DOHH2 (cell line): Measurements from ENCODE around the gene UTP18.

Experiments
- EZH2phosphoT487 ChIP-seq: fragments of 200-600 bp; sonication (generic); IDR thresholded peaks from 2 replicates; pipeline ENCODE4 v1.6.1; 2017; ENCODE audit warnings: borderline replicate concordance, mild to moderate bottlenecking, antibody characterized with exemption, low read length, moderate library complexity, mixed read lengths
- TF ChIP-seq, protein P1 (sequence below): fragments of 200-600 bp; sonication (generic); IDR thresholded peaks from one replicate; pipeline ENCODE4 v1.5.1; 2014; ENCODE audit warnings: antibody characterized with exemption, mild to moderate bottlenecking, low read depth, low read length; ENCODE audit not compliant: poor library complexity, severe bottlenecking

- TF ChIP-seq, protein P1, sequence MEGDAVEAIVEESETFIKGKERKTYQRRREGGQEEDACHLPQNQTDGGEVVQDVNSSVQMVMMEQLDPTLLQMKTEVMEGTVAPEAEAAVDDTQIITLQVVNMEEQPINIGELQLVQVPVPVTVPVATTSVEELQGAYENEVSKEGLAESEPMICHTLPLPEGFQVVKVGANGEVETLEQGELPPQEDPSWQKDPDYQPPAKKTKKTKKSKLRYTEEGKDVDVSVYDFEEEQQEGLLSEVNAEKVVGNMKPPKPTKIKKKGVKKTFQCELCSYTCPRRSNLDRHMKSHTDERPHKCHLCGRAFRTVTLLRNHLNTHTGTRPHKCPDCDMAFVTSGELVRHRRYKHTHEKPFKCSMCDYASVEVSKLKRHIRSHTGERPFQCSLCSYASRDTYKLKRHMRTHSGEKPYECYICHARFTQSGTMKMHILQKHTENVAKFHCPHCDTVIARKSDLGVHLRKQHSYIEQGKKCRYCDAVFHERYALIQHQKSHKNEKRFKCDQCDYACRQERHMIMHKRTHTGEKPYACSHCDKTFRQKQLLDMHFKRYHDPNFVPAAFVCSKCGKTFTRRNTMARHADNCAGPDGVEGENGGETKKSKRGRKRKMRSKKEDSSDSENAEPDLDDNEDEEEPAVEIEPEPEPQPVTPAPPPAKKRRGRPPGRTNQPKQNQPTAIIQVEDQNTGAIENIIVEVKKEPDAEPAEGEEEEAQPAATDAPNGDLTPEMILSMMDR: no peak
- TF ChIP-seq EZH2phosphoT487: no peak
These were observed 26.2 kb upstream of the UTP18 start for GRCh38 chr17:51234162-51234561.
